Measurements from ENCODE around the gene PANK2.

Gene PANK2

GRCh38 chr20:3863317-3863716 lies 25.9 kb upstream of the PANK2 start:
- H3K27ac ChIP-seq = no peak overlapping the region
- TF ChIP-seq ZFX (IDR thresholded peaks at IDR 0.05) = no peak
- TF ChIP-seq CTCF (conservative IDR thresholded peaks at IDR 0.05) = no peak

- no peak overlapping the region for H3K27ac ChIP-seq
- TF ChIP-seq CTCF (conservative IDR thresholded peaks at IDR 0.05) (no peak), ZFX (IDR thresholded peaks at IDR 0.05) (no peak)
Measured at GRCh38 chr20:3864518-3864917, 24.7 kb upstream of the PANK2 start.

- TF ChIP-seq ZFX (IDR thresholded peaks at IDR 0.05) (no peak), CTCF (conservative IDR thresholded peaks at IDR 0.05) (no peak)
- H3K27ac ChIP-seq = no peak overlapping the region
Measured at GRCh38 chr20:3865152-3865886, 23.9 kb upstream of the PANK2 start.

- no peak overlapping the region for H3K27ac ChIP-seq
- TF ChIP-seq ZFX (IDR thresholded peaks at IDR 0.05) = no peak
- no peak for TF ChIP-seq CTCF (conservative IDR thresholded peaks at IDR 0.05)
Measured at GRCh38 chr20:3865887-3866407, 23.2 kb upstream of the PANK2 start.

- TF ChIP-seq ZFX (IDR thresholded peaks at IDR 0.05) (no peak), CTCF (conservative IDR thresholded peaks at IDR 0.05) (no peak)
- H3K27ac ChIP-seq = no peak overlapping the region
Measured at GRCh38 chr20:3866464-3866863, 22.7 kb upstream of the PANK2 start.

GRCh38 chr20:3867802-3868201 lies 21.4 kb upstream of the PANK2 start:
- H3K27ac ChIP-seq = no peak overlapping the region
- TF ChIP-seq ZFX (IDR thresholded peaks at IDR 0.05) (no peak), CTCF (conservative IDR thresholded peaks at IDR 0.05) (no peak)

- TF ChIP-seq ZFX (IDR thresholded peaks at IDR 0.05) (no peak), CTCF (conservative IDR thresholded peaks at IDR 0.05) (no peak)
- H3K27ac ChIP-seq = no peak overlapping the region
Measured at GRCh38 chr20:3869839-3870634, 19.1 kb upstream of the PANK2 start.
